GM12878 (cell line): ENCODE measurements around the gene TPRA1. TPM values are rescaled to one million over a fixed set of nuclear protein-coding genes. Genes with fewer than 3 reads are reported as not detected.

Experiments used
- ATAC-seq: fragments of 200-7000 bp; cut with Tn5 transposase; 3 replicates; pipeline ENCODE4 v1.9.1; 2020; ENCODE audit warnings: mild to moderate bottlenecking, moderate library complexity
- BruUV-seq: library from RNA; stranded (reverse); fragments of 400-500 nt; replicated peaks from 2 replicates; lab custom pipeline; 2021; lab: Mats Ljungman, UMichigan
- CTCF ChIA-PET: fragments of 300-600 bp; sonication (Branson Sonifier 250); formaldehyde crosslinking; extraction: SDS; loops from one replicate; lab custom pipeline; 2021; ENCODE audit warnings: inconsistent platforms; lab: Yijun Ruan, JAX
- POLR2A ChIA-PET: fragments of 350-600 bp; formaldehyde crosslinking; extraction: SDS; loops from one replicate; lab custom pipeline; 2021; ENCODE audit warnings: inconsistent platforms; lab: Charles Lee
- RAD21 ChIA-PET: fragments of 300-600 bp; sonication (Branson Sonifier 250); formaldehyde crosslinking; loops from one replicate; lab custom pipeline; 2023; ENCODE audit warnings: antibody characterized with exemption; ENCODE audit not compliant: unreplicated experiment; lab: Charles Lee
- SMC1A ChIA-PET: fragments of 300-600 bp; sonication (Branson Sonifier 250); formaldehyde crosslinking; loops from one replicate; lab custom pipeline; 2023; ENCODE audit not compliant: unreplicated experiment, uncharacterized antibody; lab: Charles Lee
- DNase-seq: peaks from one replicate; pipeline ENCODE4 v3.0.0-alpha.2; 2011; ENCODE audit warnings: low read depth, low spot score
- FAIRE-seq: peaks from 3 replicates; lab custom pipeline; 2011; peaks lifted over from hg19 to GRCh38; lab: Jason Lieb, UNC
- H2AFZ ChIP-seq: 2 replicates; pipeline ENCODE4 v1.6.0; 2011; ENCODE audit warnings: low read depth, low read length, control low read depth; ENCODE audit not compliant: control insufficient read depth
- H3K27ac ChIP-seq: 2 replicates; pipeline ENCODE4 v1.5.1; 2011; ENCODE audit warnings: control low read depth; ENCODE audit not compliant: control insufficient read depth, insufficient read depth
- H3K27me3 ChIP-seq, 2 experiments: replicated peaks in 1 of 2; 2 replicates each; pipeline versions ENCODE4 v1.6.0 to v1.6.1; 2011; ENCODE audit warnings: low read length in 1 of 2; ENCODE audit not compliant: control insufficient read depth in 2 of 2, insufficient read depth in 2 of 2
- H3K36me3 ChIP-seq, 2 experiments: 2 replicates each; pipeline ENCODE4 v1.5.1; 2011; ENCODE audit warnings: low read length in 1 of 2; ENCODE audit not compliant: control insufficient read depth in 2 of 2, insufficient read depth in 2 of 2
- H3K4me1 ChIP-seq: 2 replicates; pipeline ENCODE4 v1.6.1; 2011; ENCODE audit warnings: mild to moderate bottlenecking, low read length, moderate library complexity, mixed read lengths; ENCODE audit not compliant: control insufficient read depth, insufficient read depth
- H3K4me2 ChIP-seq: 2 replicates; pipeline ENCODE4 v1.6.0; 2011; ENCODE audit warnings: control low read depth; ENCODE audit not compliant: control insufficient read depth, insufficient read depth
- H3K4me3 ChIP-seq: fragments of 200-600 bp; sonication (generic); 2 replicates; pipeline ENCODE4 v1.5.1; 2016
- H3K79me2 ChIP-seq: 2 replicates; pipeline ENCODE4 v1.6.0; 2011; ENCODE audit warnings: low read length; ENCODE audit not compliant: control insufficient read depth, insufficient read depth
- H3K9ac ChIP-seq: 2 replicates; pipeline ENCODE4 v1.8.0; 2011; ENCODE audit warnings: low read length, control low read depth, mixed read lengths; ENCODE audit not compliant: control insufficient read depth, insufficient read depth
- H3K9me3 ChIP-seq: replicated peaks from 3 replicates; pipeline ENCODE4 v1.5.1; 2011; ENCODE audit warnings: mild to moderate bottlenecking, low read length; ENCODE audit not compliant: control insufficient read depth, insufficient read depth
- H4K20me1 ChIP-seq: 2 replicates; pipeline ENCODE4 v1.6.0; 2011; ENCODE audit not compliant: control insufficient read depth, insufficient read depth
- CEBPB ChIP-seq, 2 experiments: fragments of 150-350 bp in 1 of 2; IDR thresholded peaks; 2 replicates each; pipeline ENCODE4 v1.6.1; 2012 to 2014; ENCODE audit warnings: low read depth in 2 of 2, low read length in 2 of 2, borderline replicate concordance in 1 of 2, inconsistent platforms in 1 of 2
- IRF4 ChIP-seq: IDR thresholded peaks from 2 replicates; pipeline ENCODE4 v1.6.1; 2011; ENCODE audit warnings: low read depth, low read length
- IRF5 ChIP-seq: fragments of 450-650 bp; IDR thresholded peaks from 2 replicates; pipeline ENCODE4 v1.6.1; 2017; ENCODE audit warnings: borderline replicate concordance
- MLLT1 ChIP-seq: fragments of 450-650 bp; IDR thresholded peaks from 2 replicates; pipeline ENCODE4 v1.6.1; 2016; ENCODE audit warnings: mild to moderate bottlenecking
- PAX5 ChIP-seq: IDR thresholded peaks from 2 replicates; pipeline ENCODE4 v1.6.1; 2011; ENCODE audit warnings: low read depth, low read length, borderline replicate concordance
- RUNX3 ChIP-seq: IDR thresholded peaks from 2 replicates; pipeline ENCODE4 v1.6.1; 2012; ENCODE audit warnings: low read length, inconsistent platforms
- YY1 ChIP-seq: IDR thresholded peaks from 2 replicates; pipeline ENCODE4 v1.6.1; 2011; ENCODE audit warnings: low read depth, mild to moderate bottlenecking, low read length
- ZNF622 ChIP-seq: fragments of 450-650 bp; IDR thresholded peaks from 2 replicates; pipeline ENCODE4 v1.6.1; 2017; ENCODE audit warnings: mild to moderate bottlenecking, inconsistent platforms
- WGBS: methylation state at CpG from one replicate; pipeline ENCODE4 v1.1.6; 2016; ENCODE audit warnings: low lambda C conversion rate; ENCODE audit not compliant: insufficient replicate concordance, insufficient coverage; ENCODE audit errors: missing lambda C conversion rate; 5-methylcytosine and 5-hydroxymethylcytosine counted together
- in situ Hi-C: fragments of 300-500 bp; cut with MboI; formaldehyde crosslinking; loops from 9 replicates; pipeline ENCODE4 v1.14.3; 2018; ENCODE audit warnings: mixed read lengths
- intact Hi-C: fragments of 100-400 bp; cut with micrococcal nuclease; formaldehyde crosslinking; loops from one replicate; pipeline ENCODE4 v1.14.2; 2022; ENCODE audit not compliant: unreplicated experiment
- polyA plus RNA-seq, 11 experiments: library from polyadenylated mRNA; depleted of rRNA in 4 of 11; unstranded in 6 of 11; stranded (reverse) in 5 of 11; fragments of >200 nt; fragmentation: Nextera tagmentation in 4 of 11; fragmentation: Illumina TruSeq in 1 of 11; extraction: Ambion mirVana in 4 of 11; extraction: Trizol in 1 of 11; gene quantifications; 1 replicate in 1 of 11; 2 replicates in 10 of 11; pipeline versions ENCODE4 v1.2.1 to v1.2.3, GENCODE V29; 2011 to 2016; ENCODE audit warnings: inconsistent platforms in 2 of 11, missing spikeins in 2 of 11, low read depth in 1 of 11
- total RNA-seq, 4 experiments: library from RNA; depleted of rRNA in 3 of 4; stranded (reverse); fragments of >200 nt in 3 of 4; fragmentation: Illumina TruSeq in 1 of 4; extraction: Trizol in 1 of 4; gene quantifications; 2 replicates each; pipeline versions ENCODE4 v1.2.1 to v1.2.3, GENCODE V29; 2013 to 2021

TPRA1 gene
- total and polyA plus RNA-seq, 10 of the 15 experiments (the other 5 are each of a cell fraction or from before 2014, with no cell fraction given), result 1.8 to 39.6 (median 26.6) TPM

- H3K9me3 ChIP-seq, result no peaks in the 10 kb centered on the region
- TF ChIP-seq YY1 (peak; percentile 25; the same call in 1 of the 2 replicates), RUNX3 (0 out of 2 replicates have a peak, but pooled peaks have one; percentile 6), IRF5 (no peak), IRF4 (no peak), ZNF622 (no peak), CEBPB (IDR thresholded peaks at IDR 0.05; ENCODE audit: borderline replicate concordance in 1 of 2, low read depth in 2 of 2, low read length in 2 of 2) (no peak), MLLT1 (peak; percentile 46; the same call in 1 of the 2 replicates), PAX5 (no peak)
- no TSS peak for BruUV-seq
- no peaks in the 10 kb centered on the region for H3K27me3 ChIP-seq
- no peak overlapping the region; the same call in 1 of the 2 replicates for H2AFZ ChIP-seq
- peak overlapping the region; percentile 7; the same call in 1 of the 2 replicates for H3K9ac ChIP-seq
- H3K4me1 ChIP-seq, result peaks cover 18% of the 10 kb centered on the region
- no peaks in the 10 kb centered on the region for H4K20me1 ChIP-seq
- WGBS, result 82% methylated on average over 7 of the region's 7 CpGs
- H3K4me2 ChIP-seq, result peak overlapping the region; percentile 72
- ATAC-seq, result peak; percentile 60
- DNase-seq, result no peak
- H3K36me3 ChIP-seq, result peaks cover 45 to 46% of the 10 kb centered on the region in 2 experiments
- intact Hi-C loops, result no loop called here
- ChIA-PET SMC1A (no interaction called here), RAD21 (no interaction called here), CTCF (no interaction called here), POLR2A (no interaction called here)
- in situ Hi-C loops, result no loop called here
- H3K79me2 ChIP-seq, result peaks cover 49% of the 10 kb centered on the region
- peak overlapping the region; percentile 41; the same call in 1 of the 2 replicates for H3K4me3 ChIP-seq
- H3K27ac ChIP-seq, result 0 out of 2 replicates have a peak overlapping the region, but pooled peaks have one; percentile 19
- FAIRE-seq, result peak; percentile 80
These were observed 13.5 kb upstream of the TPRA1 start for GRCh38 chr3:127604035-127604434.
